Measurements from ENCODE around the gene GSK3A.

DNA sequence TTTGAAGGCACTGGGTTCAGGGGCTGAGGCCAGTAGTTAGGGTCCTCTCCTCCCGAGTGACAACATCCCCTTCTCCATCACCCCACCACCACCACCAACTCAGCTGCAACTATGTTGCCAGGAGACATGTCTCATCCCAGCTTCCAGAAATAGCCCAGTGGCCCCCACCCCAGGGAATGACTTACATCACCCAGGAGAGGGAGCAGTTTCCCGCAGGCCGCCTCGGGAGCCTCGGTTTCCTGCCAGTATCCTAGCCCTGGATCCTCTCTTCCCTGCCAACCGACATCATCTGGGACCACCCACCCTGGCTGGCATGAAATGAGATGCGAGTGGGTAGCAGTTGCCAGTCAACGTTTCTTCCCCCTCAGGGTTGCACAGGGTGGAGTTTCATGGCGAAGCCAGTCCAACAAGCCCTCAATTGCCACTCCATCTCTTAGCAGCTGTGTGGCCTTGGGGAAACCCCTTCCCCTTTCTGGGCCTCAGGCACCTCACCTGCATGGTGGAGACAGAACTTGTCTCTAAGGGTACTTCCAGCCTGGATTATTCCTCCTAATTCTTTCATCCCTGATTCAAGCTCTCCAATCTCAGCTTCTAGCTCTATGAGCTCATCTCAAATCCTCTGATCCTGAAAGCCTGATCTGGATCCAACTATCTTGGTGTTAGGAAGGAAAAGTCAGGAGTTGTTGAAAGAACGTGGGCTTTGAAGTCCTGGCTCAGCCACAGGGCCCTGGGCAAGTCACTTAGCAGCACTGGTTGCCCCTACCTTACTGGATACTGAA, 3.9 kb upstream of the GSK3A start:
- TF ChIP-seq, protein P1, sequence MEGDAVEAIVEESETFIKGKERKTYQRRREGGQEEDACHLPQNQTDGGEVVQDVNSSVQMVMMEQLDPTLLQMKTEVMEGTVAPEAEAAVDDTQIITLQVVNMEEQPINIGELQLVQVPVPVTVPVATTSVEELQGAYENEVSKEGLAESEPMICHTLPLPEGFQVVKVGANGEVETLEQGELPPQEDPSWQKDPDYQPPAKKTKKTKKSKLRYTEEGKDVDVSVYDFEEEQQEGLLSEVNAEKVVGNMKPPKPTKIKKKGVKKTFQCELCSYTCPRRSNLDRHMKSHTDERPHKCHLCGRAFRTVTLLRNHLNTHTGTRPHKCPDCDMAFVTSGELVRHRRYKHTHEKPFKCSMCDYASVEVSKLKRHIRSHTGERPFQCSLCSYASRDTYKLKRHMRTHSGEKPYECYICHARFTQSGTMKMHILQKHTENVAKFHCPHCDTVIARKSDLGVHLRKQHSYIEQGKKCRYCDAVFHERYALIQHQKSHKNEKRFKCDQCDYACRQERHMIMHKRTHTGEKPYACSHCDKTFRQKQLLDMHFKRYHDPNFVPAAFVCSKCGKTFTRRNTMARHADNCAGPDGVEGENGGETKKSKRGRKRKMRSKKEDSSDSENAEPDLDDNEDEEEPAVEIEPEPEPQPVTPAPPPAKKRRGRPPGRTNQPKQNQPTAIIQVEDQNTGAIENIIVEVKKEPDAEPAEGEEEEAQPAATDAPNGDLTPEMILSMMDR (IDR thresholded peaks at IDR 0.05): peak; percentile 56 to 58 (median 58)
- no peak for TF ChIP-seq POLR2A (IDR thresholded peaks at IDR 0.05)
